Measurements from ENCODE around the gene DRGX.
A peak's percentile ranks its signal among the peaks of the same experiment; 100 is the strongest.

The DRGX gene

DNA sequence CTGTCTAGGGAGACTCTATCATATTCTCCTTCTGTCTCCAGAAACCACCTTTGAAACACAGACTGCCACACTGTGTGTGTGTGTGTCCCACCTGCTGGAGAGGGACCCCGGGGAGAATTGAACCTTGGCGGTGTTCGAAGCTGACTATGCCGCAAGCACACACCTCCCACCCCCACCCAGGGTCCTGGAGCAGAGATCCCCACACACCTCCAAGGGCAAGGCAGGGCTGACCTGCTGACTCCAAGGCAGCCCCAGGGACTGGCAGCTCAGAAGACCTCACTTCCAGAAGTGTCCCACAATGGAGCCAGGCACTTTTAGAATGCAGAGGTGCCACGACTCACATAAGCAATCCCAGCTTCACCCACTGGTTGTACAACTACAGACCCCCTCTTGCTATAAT, 13.1 kb downstream of the DRGX start:
- H3K4me3 ChIP-seq (ENCODE audit: low read length) = no peak overlapping the region
- TF ChIP-seq, protein P1, sequence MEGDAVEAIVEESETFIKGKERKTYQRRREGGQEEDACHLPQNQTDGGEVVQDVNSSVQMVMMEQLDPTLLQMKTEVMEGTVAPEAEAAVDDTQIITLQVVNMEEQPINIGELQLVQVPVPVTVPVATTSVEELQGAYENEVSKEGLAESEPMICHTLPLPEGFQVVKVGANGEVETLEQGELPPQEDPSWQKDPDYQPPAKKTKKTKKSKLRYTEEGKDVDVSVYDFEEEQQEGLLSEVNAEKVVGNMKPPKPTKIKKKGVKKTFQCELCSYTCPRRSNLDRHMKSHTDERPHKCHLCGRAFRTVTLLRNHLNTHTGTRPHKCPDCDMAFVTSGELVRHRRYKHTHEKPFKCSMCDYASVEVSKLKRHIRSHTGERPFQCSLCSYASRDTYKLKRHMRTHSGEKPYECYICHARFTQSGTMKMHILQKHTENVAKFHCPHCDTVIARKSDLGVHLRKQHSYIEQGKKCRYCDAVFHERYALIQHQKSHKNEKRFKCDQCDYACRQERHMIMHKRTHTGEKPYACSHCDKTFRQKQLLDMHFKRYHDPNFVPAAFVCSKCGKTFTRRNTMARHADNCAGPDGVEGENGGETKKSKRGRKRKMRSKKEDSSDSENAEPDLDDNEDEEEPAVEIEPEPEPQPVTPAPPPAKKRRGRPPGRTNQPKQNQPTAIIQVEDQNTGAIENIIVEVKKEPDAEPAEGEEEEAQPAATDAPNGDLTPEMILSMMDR (conservative IDR thresholded peaks at IDR 0.05; ENCODE audit: low read length) = no peak
- no peak for DNase-seq (ENCODE audit: low read depth)

DNA sequence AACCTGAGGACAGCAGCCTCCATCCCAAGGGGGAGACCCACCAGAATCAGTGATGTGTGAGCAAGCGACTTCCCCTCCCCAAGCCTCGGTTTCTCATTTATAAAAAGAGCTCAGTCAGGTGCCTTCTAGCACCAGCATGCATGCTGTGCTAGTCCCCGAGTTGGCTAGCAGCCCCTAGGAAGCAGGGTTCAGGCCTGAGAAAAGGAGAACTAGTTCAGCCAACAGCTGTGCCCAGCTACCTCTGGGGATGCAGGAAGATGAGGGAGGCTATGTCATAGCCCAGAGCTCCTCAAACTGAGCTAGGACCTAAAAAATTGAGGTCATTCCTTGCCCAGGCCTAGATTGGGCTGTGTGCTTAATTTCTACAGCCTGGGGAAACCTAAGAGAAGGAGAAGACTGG, 13.7 kb downstream of the DRGX start:
- no peak for DNase-seq (ENCODE audit: low read depth)

DNA sequence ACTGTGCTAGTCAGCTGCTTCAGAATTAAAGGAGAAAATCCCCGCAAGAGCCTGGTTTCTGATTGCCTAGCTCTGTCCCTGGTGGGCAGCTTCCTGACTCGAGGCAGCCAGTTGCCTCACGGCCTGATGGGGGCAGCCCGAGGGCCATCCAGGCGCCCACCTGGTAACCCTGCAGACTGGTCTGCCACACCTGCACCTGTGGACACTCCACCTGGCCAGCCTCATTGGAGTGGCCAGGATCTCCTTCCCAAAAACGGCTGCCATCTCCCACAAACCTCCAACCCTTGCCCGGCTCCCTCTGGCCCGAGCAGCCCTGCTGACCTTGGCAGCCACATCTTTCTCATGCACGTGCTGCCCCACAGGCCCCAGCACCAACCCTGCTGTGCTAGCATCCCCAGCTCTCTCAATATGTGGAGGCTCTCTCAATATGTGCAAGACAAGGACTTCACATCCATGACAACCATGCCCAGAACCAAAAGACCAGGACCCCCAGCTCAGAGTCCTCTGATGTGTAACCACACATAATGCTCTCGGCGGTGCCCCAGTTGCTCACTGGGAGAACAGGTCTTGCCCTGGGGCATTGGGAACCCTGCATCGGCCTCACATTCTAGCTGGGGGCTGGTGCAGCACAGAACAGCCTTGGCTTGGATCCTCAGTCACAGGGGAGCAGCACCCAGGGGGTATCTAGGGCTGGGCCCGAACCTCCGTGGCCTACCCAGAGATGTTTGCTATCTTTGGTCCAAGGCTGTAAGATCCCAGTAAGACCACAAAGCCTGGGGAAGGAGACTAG, 14.6 kb downstream of the DRGX start:
- H3K4me3 ChIP-seq (ENCODE audit: low read length) = no peak overlapping the region
- TF ChIP-seq, protein P1 (conservative IDR thresholded peaks at IDR 0.05; ENCODE audit: low read length) = no peak
- no peak for DNase-seq (ENCODE audit: low read depth)

More for the DNA sequence above, 13.7 kb downstream of the DRGX start:
- H3K4me3 ChIP-seq (ENCODE audit: low read length) = no peak overlapping the region
- TF ChIP-seq, protein P1 (conservative IDR thresholded peaks at IDR 0.05; ENCODE audit: low read length) = no peak

DNA sequence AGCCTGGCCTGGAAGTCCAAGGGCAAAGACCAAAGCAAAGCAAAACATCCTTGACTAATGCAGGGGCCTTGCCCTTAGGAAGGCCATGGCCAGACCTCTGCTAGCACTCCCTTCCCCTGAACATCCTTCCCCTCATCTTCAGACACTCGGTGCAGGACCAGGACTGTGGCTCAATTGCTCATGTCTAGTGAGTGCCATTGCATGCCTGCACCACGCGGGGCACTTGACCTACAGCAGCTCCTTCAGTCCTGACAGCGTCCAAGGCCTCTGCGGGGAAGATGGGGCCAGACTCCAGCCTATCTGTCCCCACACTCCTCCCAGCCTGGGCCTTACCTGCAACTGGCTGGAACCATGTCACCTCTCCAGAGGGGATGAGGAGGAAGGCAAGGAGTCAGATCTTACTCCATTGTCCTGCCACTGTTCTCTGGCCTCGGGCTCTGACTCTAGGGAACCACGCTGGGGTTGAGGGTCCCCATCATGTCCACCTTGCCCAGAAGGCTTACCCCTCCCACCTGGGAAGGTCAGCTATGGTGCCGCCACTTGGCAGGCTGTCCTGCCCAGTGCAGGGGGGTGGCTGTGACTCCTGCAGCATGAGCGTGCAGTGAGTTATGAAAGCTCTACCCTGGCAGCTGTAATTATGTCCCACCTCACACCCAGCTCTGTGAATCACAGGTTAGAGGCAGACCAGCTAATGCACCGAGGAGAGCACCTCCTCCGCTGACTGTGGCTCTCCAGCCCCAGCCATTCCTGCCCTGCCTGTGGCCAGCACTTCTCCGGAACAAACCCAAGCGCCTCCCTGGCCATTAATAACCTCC, 16.1 kb downstream of the DRGX start:
- TF ChIP-seq, protein P1 (conservative IDR thresholded peaks at IDR 0.05; ENCODE audit: low read length) = peak; percentile 25
- no peak for DNase-seq (ENCODE audit: low read depth)
- H3K4me3 ChIP-seq (ENCODE audit: low read length) = no peak overlapping the region

DNA sequence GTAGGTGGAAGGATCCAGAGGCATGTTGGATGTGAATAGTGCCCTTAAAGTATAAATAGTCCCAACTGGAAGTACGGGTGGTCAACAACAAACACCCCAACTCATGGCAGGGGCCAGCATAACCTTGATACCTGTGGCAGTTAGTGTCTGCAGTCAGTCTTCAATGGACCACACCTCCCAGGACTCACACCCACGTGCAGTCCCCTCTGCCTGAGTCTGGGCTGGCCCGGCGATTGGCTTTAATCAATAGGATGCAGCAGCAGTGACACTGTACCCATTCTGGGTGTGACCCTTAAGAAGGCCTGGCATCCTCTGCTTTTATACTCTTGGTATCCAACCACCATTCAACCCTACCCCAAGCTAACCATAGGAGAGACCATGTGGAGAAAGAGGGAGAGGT, 18.6 kb downstream of the DRGX start:
- TF ChIP-seq, protein P1 (conservative IDR thresholded peaks at IDR 0.05; ENCODE audit: low read length) = no peak
- no peak overlapping the region for H3K4me3 ChIP-seq (ENCODE audit: low read length)

DNA sequence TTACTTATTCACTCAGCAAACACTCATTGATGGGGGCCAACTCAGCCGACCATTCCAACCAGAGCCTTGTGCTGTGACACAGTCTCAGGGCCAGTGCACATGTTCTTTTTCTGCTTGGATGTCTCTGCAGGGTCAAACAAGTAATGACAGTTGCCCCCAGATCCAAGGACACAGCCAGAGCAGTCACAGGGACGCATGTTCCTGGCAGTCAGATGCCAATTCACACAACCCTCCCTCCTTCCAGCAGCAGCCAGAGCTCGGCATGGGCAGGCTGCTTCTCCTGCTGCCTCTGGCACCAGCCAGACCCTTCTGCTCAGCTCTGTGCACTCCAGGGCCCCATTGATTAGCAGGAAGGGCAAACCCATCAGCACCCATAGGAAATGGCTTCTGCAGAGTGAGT, 20.3 kb downstream of the DRGX start:
- TF ChIP-seq, protein P1 (conservative IDR thresholded peaks at IDR 0.05; ENCODE audit: low read length) = no peak
- no peak overlapping the region for H3K4me3 ChIP-seq (ENCODE audit: low read length)
- DNase-seq (ENCODE audit: low read depth) = no peak

More for the DNA sequence above, 18.6 kb downstream of the DRGX start:
- DNase-seq (ENCODE audit: low read depth) = no peak
